Endothelial cell of umbilical vein (primary cell): ENCODE results near the gene EFCAB8. TPM values are rescaled to one million over a fixed set of nuclear protein-coding genes. Genes with fewer than 3 reads are reported as not detected.

Source experiments
- BruUV-seq: library from RNA; stranded (reverse); fragments of 400-500 nt; replicated peaks from 2 replicates; lab custom pipeline; 2021; lab: Mats Ljungman, UMichigan
- CTCF ChIA-PET: fragments of 300-600, 350-600 bp; sonication (Branson Sonifier 250); formaldehyde crosslinking; loops from one replicate; lab custom pipeline; 2021; ENCODE audit warnings: antibody characterized with exemption, inconsistent platforms; lab: Charles Lee
- POLR2A ChIA-PET: fragments of 300-600, 350-600 bp; sonication (Branson Sonifier 250); formaldehyde crosslinking; loops from one replicate; lab custom pipeline; 2021; ENCODE audit warnings: antibody characterized with exemption, inconsistent platforms; lab: Charles Lee
- DNase-seq: peaks from one replicate; pipeline ENCODE4 v3.0.0-alpha.2; 2011; ENCODE audit warnings: low read depth, low spot score
- FAIRE-seq: peaks from 2 replicates; lab custom pipeline; 2011; peaks lifted over from hg19 to GRCh38; lab: Jason Lieb, UNC
- H2AFZ ChIP-seq: 2 replicates; pipeline ENCODE4 v1.6.0; 2012; ENCODE audit warnings: low read depth, low read length, control low read depth, inconsistent platforms
- H3K27ac ChIP-seq: 2 replicates; pipeline ENCODE4 v1.5.1; 2011; ENCODE audit warnings: low read depth, mild to moderate bottlenecking, control low read depth, low read length, moderate library complexity; ENCODE audit not compliant: insufficient read depth
- H3K27me3 ChIP-seq, 2 experiments: 2 replicates each; pipeline versions ENCODE4 v1.6.0 to v1.6.1; 2011; ENCODE audit warnings: low read length in 2 of 2, mixed read lengths in 1 of 2; ENCODE audit not compliant: control insufficient read depth in 2 of 2, insufficient read depth in 2 of 2
- H3K36me3 ChIP-seq, 2 experiments: 2 replicates in 1 of 2; 3 replicates in 1 of 2; pipeline ENCODE4 v1.5.1; 2011; ENCODE audit warnings: low read length in 2 of 2, mild to moderate bottlenecking in 1 of 2, moderate library complexity in 1 of 2; ENCODE audit not compliant: control insufficient read depth in 2 of 2, insufficient read depth in 2 of 2; ENCODE audit errors: extremely low read depth in 1 of 2
- H3K4me1 ChIP-seq: 3 replicates; pipeline ENCODE4 v1.5.1; 2011; ENCODE audit warnings: mild to moderate bottlenecking, low read length; ENCODE audit not compliant: control insufficient read depth, insufficient read depth; ENCODE audit errors: extremely low read depth
- H3K4me2 ChIP-seq: 2 replicates; pipeline ENCODE4 v1.6.1; 2011; ENCODE audit warnings: low read length, control low read depth, mixed read lengths; ENCODE audit not compliant: insufficient read depth
- H3K4me3 ChIP-seq, 3 experiments: fragments of 200-600 bp in 1 of 3; sonication (generic), shearing (Covaris generic) in 1 of 3; replicated peaks in 1 of 3; 2 replicates each; pipeline ENCODE4 v1.5.1; 2011 to 2016; ENCODE audit warnings: control low read depth in 3 of 3, low read length in 3 of 3, mild to moderate bottlenecking in 2 of 3, inconsistent platforms in 1 of 3, low read depth in 1 of 3, moderate library complexity in 1 of 3; ENCODE audit not compliant: insufficient read depth in 1 of 3
- H3K79me2 ChIP-seq: 2 replicates; pipeline ENCODE4 v1.6.0; 2012; ENCODE audit warnings: low read length, inconsistent platforms; ENCODE audit not compliant: control insufficient read depth, insufficient read depth
- H3K9ac ChIP-seq: replicated peaks from 2 replicates; pipeline ENCODE3; 2011; ENCODE audit warnings: low read length, control low read depth; ENCODE audit not compliant: insufficient read depth; ENCODE audit errors: extremely low read depth
- H3K9me1 ChIP-seq: replicated peaks from 3 replicates; pipeline ENCODE4 v1.6.0; 2011; ENCODE audit warnings: mild to moderate bottlenecking, low read length; ENCODE audit not compliant: control insufficient read depth, insufficient read depth; ENCODE audit errors: extremely low read depth
- H3K9me3 ChIP-seq: replicated peaks from 2 replicates; pipeline ENCODE4 v1.5.1; 2012; ENCODE audit warnings: low read length, inconsistent platforms; ENCODE audit not compliant: control insufficient read depth, insufficient read depth
- H4K20me1 ChIP-seq: replicated peaks from 2 replicates; pipeline ENCODE3; 2011; ENCODE audit warnings: mild to moderate bottlenecking, low read length; ENCODE audit not compliant: control insufficient read depth, insufficient read depth; ENCODE audit errors: extremely low read depth
- CTCF ChIP-seq, 2 donors: IDR thresholded peaks; 1 replicate in 1 of 2; 2 replicates in 1 of 2; pipeline ENCODE4 v1.5.1; 2011; ENCODE audit warnings: low read length in 2 of 2, mild to moderate bottlenecking in 2 of 2, moderate library complexity in 2 of 2, control low read depth in 1 of 2, inconsistent platforms in 1 of 2, low read depth in 1 of 2; ENCODE audit not compliant: insufficient read depth in 1 of 2; ENCODE audit errors: extremely low read depth in 1 of 2
- EZH2 ChIP-seq: IDR thresholded peaks from 2 replicates; pipeline ENCODE4 v1.6.1; 2012; ENCODE audit warnings: borderline replicate concordance, low read depth, mild to moderate bottlenecking, moderate library complexity, low read length, inconsistent platforms; ENCODE audit not compliant: severe bottlenecking
- FOS ChIP-seq: IDR thresholded peaks from 2 replicates; pipeline ENCODE4 v1.6.1; 2011; ENCODE audit warnings: mild to moderate bottlenecking, low read length, moderate library complexity, borderline replicate concordance; ENCODE audit not compliant: insufficient read depth
- GATA2 ChIP-seq: IDR thresholded peaks from 2 replicates; pipeline ENCODE4 v1.7.0; 2011; ENCODE audit warnings: low read depth, mild to moderate bottlenecking, moderate library complexity, mixed read lengths, low read length; ENCODE audit not compliant: insufficient read length, insufficient read depth
- JUN ChIP-seq: IDR thresholded peaks from 2 replicates; pipeline ENCODE4 v1.6.1; 2011; ENCODE audit warnings: borderline replicate concordance, low read depth; ENCODE audit not compliant: insufficient read length, insufficient read depth
- MAX ChIP-seq: IDR thresholded peaks from 2 replicates; pipeline ENCODE4 v1.6.1; 2011; ENCODE audit not compliant: insufficient read depth, insufficient read length
- MYC ChIP-seq: IDR thresholded peaks from one replicate; pipeline ENCODE4 v1.6.1; 2011; ENCODE audit warnings: mild to moderate bottlenecking, low read depth, low read length
- POLR2A ChIP-seq: IDR thresholded peaks from 2 replicates; pipeline ENCODE4 v1.6.1; 2012; ENCODE audit warnings: low read depth, mild to moderate bottlenecking, control low read depth, low read length
- POLR2AphosphoS5 ChIP-seq: IDR thresholded peaks from 2 replicates; pipeline ENCODE4 v1.6.1; 2012; ENCODE audit warnings: low read depth, mild to moderate bottlenecking, control low read depth, low read length, moderate library complexity; ENCODE audit not compliant: insufficient read depth
- dilution Hi-C: fragments of 300-500 bp; cut with MboI; formaldehyde crosslinking; loops from one replicate; pipeline ENCODE4 v1.15.0; 2019; ENCODE audit warnings: low sequenced_read_pairs; ENCODE audit not compliant: extremely low pct_ligation_motif_present
- intact Hi-C: fragments of 100-400 bp; cut with micrococcal nuclease; formaldehyde crosslinking; loops from one replicate; pipeline ENCODE4 v1.10.0; 2022
- polyA plus RNA-seq, 4 experiments: library from polyadenylated mRNA; depleted of rRNA in 3 of 4; stranded (reverse) in 3 of 4; unstranded in 1 of 4; fragments of >200 nt; gene quantifications; 2 replicates each; pipeline versions ENCODE4 v1.2.1 to v1.2.3, GENCODE V29; 2011 to 2012; ENCODE audit warnings: missing spikeins in 1 of 4
- total RNA-seq: library from RNA; stranded (reverse); gene quantifications from 2 replicates; pipeline ENCODE4 v1.2.3, GENCODE V29; 2021

EFCAB8 gene
- total and polyA plus RNA-seq, 2 donors (not counting 3 experiments of a cell fraction or from before 2014, with no cell fraction given) = 0.01 to 0.31 TPM

- Histone ChIP-seq H3K4me2 (no peak overlapping the region), H3K36me3 (peaks cover 19 to 25% of the 10 kb centered on the region in 2 experiments), H2AFZ (no peak overlapping the region), H3K9me1 (no peaks in the 10 kb centered on the region), H3K27me3 (no peaks in the 10 kb centered on the region), H3K9ac (no peak overlapping the region), H4K20me1 (peaks cover 3% of the 10 kb centered on the region), H3K79me2 (peaks cover 75% of the 10 kb centered on the region), H3K9me3 (no peaks in the 10 kb centered on the region), H3K4me3 (no peak overlapping the region), H3K4me1 (no peaks in the 10 kb centered on the region), H3K27ac (no peak overlapping the region)
- intact Hi-C loops = no loop called here
- dilution Hi-C loops = no loop called here
- no peak for TF ChIP-seq MYC
- no peak for TF ChIP-seq MAX
- no peak for TF ChIP-seq POLR2A
- TF ChIP-seq CTCF (IDR thresholded peaks at IDR 0.05; ENCODE audit: extremely low read depth in 1 of 2, insufficient read depth in 1 of 2, low read depth in 1 of 2, low read length in 2 of 2) = no peak
- no peak for TF ChIP-seq POLR2AphosphoS5
- no peak for TF ChIP-seq FOS
- no peak for TF ChIP-seq EZH2
- TF ChIP-seq JUN = no peak
- no peak for TF ChIP-seq GATA2
- ChIA-PET POLR2A (no interaction called here), CTCF (interaction anchor here (0.9 to 2.4 kb wide), 3 partner anchors 13 to 53 kb away, joined by 3 to 9 read pairs (median 4); no protein-coding TSS in a partner anchor)
- FAIRE-seq (no peak), DNase-seq (no peak)
- no TSS peak for BruUV-seq
Observed at GRCh38 chr20:32842688-32843524, 15.8 kb upstream of the EFCAB8 start.
